LNCaP clone FGC (cell line): Measurements from ENCODE around the gene MYBBP1A.

ENCODE experiments used
- DNase-seq: peaks from one replicate; pipeline ENCODE4 v3.0.0-alpha.2; 2011; ENCODE audit warnings: low read depth
- H3K4me3 ChIP-seq: 2 replicates; pipeline ENCODE4 v1.5.1; 2011; ENCODE audit warnings: mild to moderate bottlenecking, low read depth, low read length, control low read depth
- TF ChIP-seq, protein P1 (sequence below): IDR thresholded peaks from 2 replicates; pipeline ENCODE4 v1.5.1; 2012; ENCODE audit warnings: mild to moderate bottlenecking; ENCODE audit not compliant: control insufficient read depth, insufficient read depth; ENCODE audit errors: extremely low read depth

MYBBP1A gene

GRCh38 chr17:4523946-4524345 lies 31.2 kb downstream of the MYBBP1A start:
- no peak for DNase-seq
- TF ChIP-seq, protein P1, sequence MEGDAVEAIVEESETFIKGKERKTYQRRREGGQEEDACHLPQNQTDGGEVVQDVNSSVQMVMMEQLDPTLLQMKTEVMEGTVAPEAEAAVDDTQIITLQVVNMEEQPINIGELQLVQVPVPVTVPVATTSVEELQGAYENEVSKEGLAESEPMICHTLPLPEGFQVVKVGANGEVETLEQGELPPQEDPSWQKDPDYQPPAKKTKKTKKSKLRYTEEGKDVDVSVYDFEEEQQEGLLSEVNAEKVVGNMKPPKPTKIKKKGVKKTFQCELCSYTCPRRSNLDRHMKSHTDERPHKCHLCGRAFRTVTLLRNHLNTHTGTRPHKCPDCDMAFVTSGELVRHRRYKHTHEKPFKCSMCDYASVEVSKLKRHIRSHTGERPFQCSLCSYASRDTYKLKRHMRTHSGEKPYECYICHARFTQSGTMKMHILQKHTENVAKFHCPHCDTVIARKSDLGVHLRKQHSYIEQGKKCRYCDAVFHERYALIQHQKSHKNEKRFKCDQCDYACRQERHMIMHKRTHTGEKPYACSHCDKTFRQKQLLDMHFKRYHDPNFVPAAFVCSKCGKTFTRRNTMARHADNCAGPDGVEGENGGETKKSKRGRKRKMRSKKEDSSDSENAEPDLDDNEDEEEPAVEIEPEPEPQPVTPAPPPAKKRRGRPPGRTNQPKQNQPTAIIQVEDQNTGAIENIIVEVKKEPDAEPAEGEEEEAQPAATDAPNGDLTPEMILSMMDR, result no peak
- no peak overlapping the region for H3K4me3 ChIP-seq

GRCh38 chr17:4522661-4523060 lies 32.5 kb downstream of the MYBBP1A start:
- no peak overlapping the region for H3K4me3 ChIP-seq
- TF ChIP-seq, protein P1, result no peak
- no peak for DNase-seq

- no peak overlapping the region for H3K4me3 ChIP-seq
- peak; percentile 13 for DNase-seq
- TF ChIP-seq, protein P1, result no peak
These were observed 34.1 kb downstream of the MYBBP1A start for GRCh38 chr17:4520894-4521600.

GRCh38 chr17:4520060-4520893 lies 34.9 kb downstream of the MYBBP1A start:
- no peak overlapping the region for H3K4me3 ChIP-seq
- TF ChIP-seq, protein P1, result no peak
- DNase-seq, result no peak

GRCh38 chr17:4519361-4519788 lies 35.8 kb downstream of the MYBBP1A start:
- no peak overlapping the region for H3K4me3 ChIP-seq
- DNase-seq, result no peak
- TF ChIP-seq, protein P1, result no peak

DNA sequence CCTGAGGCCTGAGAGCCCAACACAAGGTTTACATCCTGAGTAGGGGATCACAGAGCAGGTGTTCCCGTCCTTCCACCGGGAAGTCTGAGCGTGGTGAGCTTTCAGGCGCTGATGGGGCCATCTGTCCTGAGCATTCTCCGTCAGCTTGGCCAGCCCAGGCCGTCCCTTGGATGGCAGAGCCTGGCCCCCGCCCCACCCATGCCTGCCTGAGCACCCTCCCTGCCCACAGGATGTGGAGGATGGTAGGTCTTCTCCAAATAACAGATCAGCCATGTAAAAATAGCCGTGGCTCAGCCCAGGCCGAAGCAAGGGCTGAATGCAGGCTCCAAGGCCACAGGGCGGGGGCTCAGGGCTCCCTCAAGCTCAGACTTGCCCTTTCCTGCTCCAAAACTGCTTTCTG lies 36.3 kb downstream of the MYBBP1A start:
- TF ChIP-seq, protein P1, result no peak
- DNase-seq, result no peak
- no peak overlapping the region for H3K4me3 ChIP-seq

- no peak for DNase-seq
These were observed 38.4 kb downstream of the MYBBP1A start for GRCh38 chr17:4516735-4517134.

More at GRCh38 chr17:4516735-4517134, 38.4 kb downstream of the MYBBP1A start:
- TF ChIP-seq, protein P1, result no peak
- H3K4me3 ChIP-seq, result no peak overlapping the region
